ENCODE results near the gene CHCHD4.

DNA sequence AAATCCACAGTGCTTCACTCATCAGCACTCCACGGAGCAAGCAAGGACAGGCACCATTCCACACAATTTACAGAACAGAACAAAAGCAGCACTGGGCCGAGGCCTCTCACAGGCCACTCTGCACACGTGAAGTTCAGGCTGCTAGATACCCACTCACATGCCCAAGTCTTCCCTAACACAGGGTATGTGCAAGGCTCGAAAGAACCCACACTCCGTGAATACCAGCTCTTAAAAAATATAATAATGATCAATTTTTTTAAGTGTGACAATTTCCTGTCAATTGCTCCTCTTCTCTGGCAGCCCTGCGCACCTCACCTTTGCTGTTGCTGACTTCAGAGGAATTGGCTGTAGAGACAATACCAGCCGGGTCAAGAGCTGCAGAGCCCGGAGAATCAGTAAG is 34.8 kb upstream of the CHCHD4 start:
- TF ChIP-seq, protein P1, sequence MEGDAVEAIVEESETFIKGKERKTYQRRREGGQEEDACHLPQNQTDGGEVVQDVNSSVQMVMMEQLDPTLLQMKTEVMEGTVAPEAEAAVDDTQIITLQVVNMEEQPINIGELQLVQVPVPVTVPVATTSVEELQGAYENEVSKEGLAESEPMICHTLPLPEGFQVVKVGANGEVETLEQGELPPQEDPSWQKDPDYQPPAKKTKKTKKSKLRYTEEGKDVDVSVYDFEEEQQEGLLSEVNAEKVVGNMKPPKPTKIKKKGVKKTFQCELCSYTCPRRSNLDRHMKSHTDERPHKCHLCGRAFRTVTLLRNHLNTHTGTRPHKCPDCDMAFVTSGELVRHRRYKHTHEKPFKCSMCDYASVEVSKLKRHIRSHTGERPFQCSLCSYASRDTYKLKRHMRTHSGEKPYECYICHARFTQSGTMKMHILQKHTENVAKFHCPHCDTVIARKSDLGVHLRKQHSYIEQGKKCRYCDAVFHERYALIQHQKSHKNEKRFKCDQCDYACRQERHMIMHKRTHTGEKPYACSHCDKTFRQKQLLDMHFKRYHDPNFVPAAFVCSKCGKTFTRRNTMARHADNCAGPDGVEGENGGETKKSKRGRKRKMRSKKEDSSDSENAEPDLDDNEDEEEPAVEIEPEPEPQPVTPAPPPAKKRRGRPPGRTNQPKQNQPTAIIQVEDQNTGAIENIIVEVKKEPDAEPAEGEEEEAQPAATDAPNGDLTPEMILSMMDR (IDR thresholded peaks at IDR 0.05) = no peak
- TF ChIP-seq POLR2A (IDR thresholded peaks at IDR 0.05) = no peak

Data from esophagus squamous epithelium (tissue), 4 donors.